ENCODE data around the gene NFYC.
A peak's percentile ranks its signal among the peaks of the same experiment; 100 is the strongest.

Gene NFYC

GRCh38 chr1:40818264-40818961 lies 126.9 kb downstream of the NFYC start:
- DNase-seq (ENCODE audit: low read depth in 4 of 4, low spot score in 1 of 4): peak; percentile 65 to 86 (median 69)

GRCh38 chr1:40819101-40819500 lies 127.6 kb downstream of the NFYC start:
- no peak for DNase-seq (ENCODE audit: low read depth in 4 of 4, low spot score in 1 of 4)

- DNase-seq (ENCODE audit: low read depth in 4 of 4, low spot score in 1 of 4): no peak
These were observed 128.8 kb downstream of the NFYC start for GRCh38 chr1:40820251-40820797.

Data from stimulated activated CD4-positive, alpha-beta T cell treated with anti-CD3 and anti-CD28 coated beads, Interleukin-1b, Interleukin-23, amount 100 ng/mL, for 24 hours (primary cell).